Activated naive CD4-positive, alpha-beta T cell treated with anti-CD3 and anti-CD28 coated beads, Interleukin-2, amount 10 ng/mL, durations not matched to agents 7 days and 5 days (primary cell): ENCODE results near the gene BTBD6.

ENCODE experiments used
- CTCF ChIA-PET: fragments of 350-600 bp; sonication (Branson Sonifier 250); formaldehyde crosslinking; loops from one replicate; lab custom pipeline; 2021; ENCODE audit warnings: antibody characterized with exemption; lab: Charles Lee
- DNase-seq: peaks from one replicate; pipeline ENCODE4 v3.0.0-alpha.2; 2020
- H3K27ac Mint-ChIP-seq: one replicate; pipeline ENCODE4 v1.8.0; 2021; ENCODE audit warnings: mild to moderate bottlenecking, moderate library complexity, mixed read lengths
- H3K27me3 Mint-ChIP-seq: one replicate; pipeline ENCODE4 v1.8.0; 2021; ENCODE audit warnings: mild to moderate bottlenecking, mixed read lengths
- H3K36me3 Mint-ChIP-seq: one replicate; pipeline ENCODE4 v1.8.0; 2021; ENCODE audit warnings: mixed read lengths
- H3K4me1 Mint-ChIP-seq: one replicate; pipeline ENCODE4 v1.8.0; 2021; ENCODE audit warnings: mixed read lengths
- H3K4me3 Mint-ChIP-seq: one replicate; pipeline ENCODE4 v1.8.0; 2021; ENCODE audit warnings: mild to moderate bottlenecking, moderate library complexity, mixed read lengths
- H3K9me3 Mint-ChIP-seq: one replicate; pipeline ENCODE4 v1.8.0; 2021; ENCODE audit warnings: mixed read lengths

The BTBD6 gene

GRCh38 chr14:105206873-105207272 lies 41.5 kb upstream of the BTBD6 start:
- Mint-ChIP-seq H3K4me1 (peaks cover 16% of the 10 kb centered on the region), H3K27me3 (peaks cover 15% of the 10 kb centered on the region), H3K4me3 (no peak overlapping the region), H3K9me3 (no peaks in the 10 kb centered on the region), H3K36me3 (no peaks in the 10 kb centered on the region), H3K27ac (no peak overlapping the region)
- no peak for DNase-seq
- CTCF ChIA-PET, result interaction anchor here (0.7 to 1.3 kb wide), 2 partner anchors 127 to 145 kb away, joined by 3 to 4 read pairs; no protein-coding TSS in a partner anchor

GRCh38 chr14:105207460-105207901 lies 40.9 kb upstream of the BTBD6 start:
- Mint-ChIP-seq H3K27me3 (peaks cover 14% of the 10 kb centered on the region), H3K27ac (no peak overlapping the region), H3K4me1 (peaks cover 10% of the 10 kb centered on the region), H3K4me3 (no peak overlapping the region), H3K9me3 (no peaks in the 10 kb centered on the region), H3K36me3 (peaks cover 2% of the 10 kb centered on the region)
- CTCF ChIA-PET, result interaction anchor here (0.7 to 1.3 kb wide), 2 partner anchors 127 to 145 kb away, joined by 3 to 4 read pairs; no protein-coding TSS in a partner anchor
- no peak for DNase-seq

DNA sequence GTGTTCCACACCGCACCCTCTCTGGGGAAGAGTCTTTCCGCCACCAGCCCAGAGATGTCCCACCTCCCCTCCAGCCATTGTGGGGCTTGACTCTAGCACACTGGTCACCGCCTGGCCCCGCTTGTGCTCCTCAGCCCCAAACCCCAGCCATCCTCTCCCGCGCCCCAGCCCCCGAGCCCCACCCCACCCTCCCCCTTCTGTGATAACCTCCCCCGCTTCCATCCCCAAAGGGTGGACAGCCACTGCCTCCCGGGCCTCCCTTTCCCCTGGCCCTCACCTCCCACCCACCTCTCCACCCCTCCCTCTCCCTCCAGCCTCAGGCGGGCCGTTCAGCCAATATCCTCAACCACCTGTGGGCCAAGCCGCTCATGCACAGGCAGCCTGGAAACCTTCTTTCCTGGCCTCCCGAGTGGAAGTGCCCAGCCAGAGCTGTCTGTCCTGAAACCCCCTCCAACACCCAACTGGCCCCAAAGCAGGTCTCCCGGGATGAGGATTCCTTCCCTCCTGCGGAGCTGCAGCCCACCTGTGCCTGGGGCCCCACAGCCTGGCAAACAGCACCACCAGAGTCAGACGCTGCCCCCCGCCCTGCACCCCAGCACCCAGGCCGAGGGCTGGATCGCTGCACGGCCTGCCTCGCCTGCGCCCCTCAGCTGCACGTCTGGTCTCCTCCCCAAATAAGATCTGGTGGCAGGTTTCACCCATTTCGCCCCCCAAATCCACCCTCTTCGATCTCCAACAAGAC lies 40.2 kb upstream of the BTBD6 start:
- peaks cover 4% of the 10 kb centered on the region for H3K4me1 Mint-ChIP-seq
- H3K36me3 Mint-ChIP-seq, result peaks cover 2% of the 10 kb centered on the region
- CTCF ChIA-PET, result no interaction called here
- H3K9me3 Mint-ChIP-seq, result no peaks in the 10 kb centered on the region
- DNase-seq, result no peak
- H3K27ac Mint-ChIP-seq, result no peak overlapping the region
- peaks cover 12% of the 10 kb centered on the region for H3K27me3 Mint-ChIP-seq
- H3K4me3 Mint-ChIP-seq, result no peak overlapping the region

- DNase-seq, result no peak
- CTCF ChIA-PET, result no interaction called here
- Mint-ChIP-seq H3K9me3 (no peaks in the 10 kb centered on the region), H3K36me3 (peaks cover 2% of the 10 kb centered on the region), H3K4me1 (peaks cover 4% of the 10 kb centered on the region), H3K27ac (no peak overlapping the region), H3K4me3 (no peak overlapping the region), H3K27me3 (peaks cover 8% of the 10 kb centered on the region)
Measured at GRCh38 chr14:105208738-105209075, 39.6 kb upstream of the BTBD6 start.

DNA sequence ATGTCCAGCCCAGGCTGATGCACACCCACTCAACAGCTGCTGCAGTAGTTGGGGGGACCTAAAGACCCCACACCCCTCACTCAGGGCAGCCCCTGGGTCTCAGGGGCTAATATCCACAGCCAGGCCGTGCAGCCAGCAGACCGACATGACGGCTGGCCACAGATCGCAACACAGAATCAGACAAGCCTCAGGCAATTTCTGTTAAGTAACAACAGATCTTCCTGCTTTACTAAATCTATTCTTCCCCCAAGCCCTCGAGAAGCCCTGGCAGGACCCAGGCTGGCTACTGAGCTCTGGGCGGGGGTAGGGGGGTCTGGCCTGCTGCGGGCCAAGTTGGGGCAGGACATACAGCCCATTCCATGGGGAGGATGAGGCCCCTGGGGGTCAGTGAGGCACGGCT lies 39.2 kb upstream of the BTBD6 start:
- no peaks in the 10 kb centered on the region for H3K9me3 Mint-ChIP-seq
- H3K27ac Mint-ChIP-seq, result no peak overlapping the region
- no peak overlapping the region for H3K4me3 Mint-ChIP-seq
- no peak for DNase-seq
- CTCF ChIA-PET, result interaction anchor here (1.1 kb wide), 1 partner anchor 143 kb away, joined by 3 read pairs; no protein-coding TSS in a partner anchor
- peaks cover 4% of the 10 kb centered on the region for H3K4me1 Mint-ChIP-seq
- peaks cover 2% of the 10 kb centered on the region for H3K36me3 Mint-ChIP-seq
- peaks cover 4% of the 10 kb centered on the region for H3K27me3 Mint-ChIP-seq

DNA sequence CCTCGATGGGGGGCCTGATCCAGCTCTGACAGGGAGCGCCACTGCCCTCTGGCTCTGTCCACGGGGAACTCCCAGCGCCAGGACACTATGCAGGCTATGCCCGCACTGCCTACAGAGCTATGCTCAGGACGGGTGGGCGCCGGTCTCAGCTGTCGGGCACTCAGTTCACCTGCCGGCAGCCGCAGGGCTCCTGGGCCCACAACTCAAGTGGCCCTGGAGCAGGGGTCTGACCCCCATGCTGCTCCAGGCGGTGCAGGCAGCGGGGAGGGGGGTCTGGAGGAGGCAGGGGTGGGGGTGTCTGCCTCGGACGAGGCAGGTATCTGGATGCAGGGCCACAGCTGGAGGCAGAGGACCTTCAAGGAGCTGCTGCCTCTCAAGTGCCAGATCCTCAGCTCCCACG lies 38.7 kb upstream of the BTBD6 start:
- H3K27ac Mint-ChIP-seq, result no peak overlapping the region
- H3K27me3 Mint-ChIP-seq, result peaks cover 4% of the 10 kb centered on the region
- H3K9me3 Mint-ChIP-seq, result no peaks in the 10 kb centered on the region
- CTCF ChIA-PET, result interaction anchor here (1.1 kb wide), 1 partner anchor 143 kb away, joined by 3 read pairs; no protein-coding TSS in a partner anchor
- DNase-seq, result no peak
- peaks cover 2% of the 10 kb centered on the region for H3K36me3 Mint-ChIP-seq
- H3K4me3 Mint-ChIP-seq, result no peak overlapping the region
- H3K4me1 Mint-ChIP-seq, result no peaks in the 10 kb centered on the region

- H3K27ac Mint-ChIP-seq, result no peak overlapping the region
- no peak for DNase-seq
- peaks cover 6% of the 10 kb centered on the region for H3K9me3 Mint-ChIP-seq
- CTCF ChIA-PET, result interaction anchor here (1.1 kb wide), 1 partner anchor 142 kb away, joined by 3 read pairs; no protein-coding TSS in a partner anchor
- H3K4me1 Mint-ChIP-seq, result no peaks in the 10 kb centered on the region
- peaks cover 10% of the 10 kb centered on the region for H3K36me3 Mint-ChIP-seq
- peaks cover 4% of the 10 kb centered on the region for H3K27me3 Mint-ChIP-seq
- H3K4me3 Mint-ChIP-seq, result no peak overlapping the region
Measured at GRCh38 chr14:105210266-105211025, 37.9 kb upstream of the BTBD6 start.

DNA sequence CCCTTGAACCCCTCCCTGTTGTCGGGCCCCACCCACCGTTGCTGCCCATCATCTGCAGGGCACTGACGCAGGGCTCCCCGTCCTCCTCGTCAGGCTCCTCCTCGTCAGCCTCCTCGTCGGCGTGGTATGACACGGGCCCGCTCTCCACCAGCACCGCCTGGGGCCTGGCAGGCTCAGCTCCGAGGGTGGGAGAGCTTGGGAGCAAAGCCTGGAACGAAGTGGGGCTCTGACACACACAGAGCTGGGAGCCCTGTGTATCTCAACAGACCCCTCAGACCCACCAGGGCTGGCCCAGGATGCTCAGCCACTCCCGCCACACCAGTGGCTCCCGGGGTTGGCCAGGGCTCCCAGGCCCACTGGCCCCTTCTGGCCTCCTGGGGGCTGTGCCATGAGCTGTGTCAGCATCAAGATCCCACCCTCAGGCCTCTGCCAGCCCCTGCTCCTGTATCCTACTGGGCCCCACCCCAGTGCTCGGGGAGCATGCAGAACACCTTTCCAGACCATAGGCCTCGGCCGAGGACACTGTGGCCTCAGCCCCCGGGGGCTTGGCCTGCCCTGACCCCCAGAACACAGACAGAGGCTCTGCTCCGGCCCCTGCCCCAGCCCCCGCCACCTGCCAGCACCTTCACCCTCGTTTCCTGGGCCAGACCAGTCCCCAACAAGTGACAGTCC lies 37.1 kb upstream of the BTBD6 start:
- Mint-ChIP-seq H3K4me1 (no peaks in the 10 kb centered on the region), H3K27ac (no peak overlapping the region), H3K36me3 (peaks cover 16% of the 10 kb centered on the region), H3K9me3 (peaks cover 12% of the 10 kb centered on the region), H3K27me3 (no peaks in the 10 kb centered on the region), H3K4me3 (no peak overlapping the region)
- CTCF ChIA-PET, result no interaction called here
- no peak for DNase-seq

- H3K27ac Mint-ChIP-seq, result peak overlapping the region; percentile 58
- DNase-seq, result no peak
- peaks cover 12% of the 10 kb centered on the region for H3K9me3 Mint-ChIP-seq
- no peak overlapping the region for H3K4me3 Mint-ChIP-seq
- peaks cover 19% of the 10 kb centered on the region for H3K36me3 Mint-ChIP-seq
- no peaks in the 10 kb centered on the region for H3K4me1 Mint-ChIP-seq
- CTCF ChIA-PET, result no interaction called here
- no peaks in the 10 kb centered on the region for H3K27me3 Mint-ChIP-seq
Measured at GRCh38 chr14:105211758-105212089, 36.6 kb upstream of the BTBD6 start.

GRCh38 chr14:105212541-105213300 lies 35.6 kb upstream of the BTBD6 start:
- peaks cover 22% of the 10 kb centered on the region for H3K36me3 Mint-ChIP-seq
- no peak overlapping the region for H3K4me3 Mint-ChIP-seq
- H3K9me3 Mint-ChIP-seq, result peaks cover 12% of the 10 kb centered on the region
- CTCF ChIA-PET, result interaction anchor here (1.0 kb wide), 1 partner anchor 12 kb away, joined by 3 read pairs; no protein-coding TSS in a partner anchor
- H3K27ac Mint-ChIP-seq, result no peak overlapping the region
- H3K4me1 Mint-ChIP-seq, result no peaks in the 10 kb centered on the region
- DNase-seq, result no peak
- no peaks in the 10 kb centered on the region for H3K27me3 Mint-ChIP-seq

- Mint-ChIP-seq H3K9me3 (peaks cover 12% of the 10 kb centered on the region), H3K4me3 (no peak overlapping the region), H3K36me3 (peaks cover 25% of the 10 kb centered on the region), H3K4me1 (no peaks in the 10 kb centered on the region), H3K27me3 (no peaks in the 10 kb centered on the region), H3K27ac (no peak overlapping the region)
- CTCF ChIA-PET, result interaction anchor here (1.0 kb wide), 1 partner anchor 13 kb away, joined by 3 read pairs; no protein-coding TSS in a partner anchor
- DNase-seq, result no peak
Measured at GRCh38 chr14:105213361-105213760, 35.0 kb upstream of the BTBD6 start.

DNA sequence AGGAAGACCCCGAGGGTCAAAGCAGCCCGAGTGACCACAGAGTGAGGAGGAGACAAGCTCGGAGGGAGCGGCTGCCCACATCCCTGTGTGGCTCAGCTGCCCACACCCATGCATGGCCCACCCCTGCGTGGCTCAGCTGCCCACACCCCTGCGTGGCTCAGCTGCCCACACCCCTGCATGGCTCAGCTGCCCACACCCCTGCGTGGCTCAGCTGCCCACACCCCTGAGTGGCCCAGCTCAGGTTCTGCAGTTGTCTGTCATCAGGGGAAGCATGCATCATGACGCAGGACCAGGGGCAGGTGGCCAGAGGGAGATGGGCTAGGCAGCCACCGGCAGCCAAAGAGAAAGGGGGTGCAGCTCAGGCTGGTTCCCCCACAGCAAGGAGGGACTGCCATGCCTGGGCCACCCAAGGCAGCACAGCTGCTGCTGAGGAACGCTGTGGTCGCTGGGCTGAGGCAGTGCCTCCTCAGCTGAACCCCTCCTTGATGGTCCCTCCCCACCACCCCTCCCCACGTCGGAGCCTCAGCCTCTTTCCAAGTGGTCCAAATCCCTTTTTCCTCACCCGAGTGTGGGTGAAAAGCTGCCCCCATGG lies 33.9 kb upstream of the BTBD6 start:
- Mint-ChIP-seq H3K27ac (no peak overlapping the region), H3K4me1 (no peaks in the 10 kb centered on the region), H3K27me3 (no peaks in the 10 kb centered on the region), H3K4me3 (no peak overlapping the region), H3K36me3 (peaks cover 27% of the 10 kb centered on the region), H3K9me3 (peaks cover 12% of the 10 kb centered on the region)
- DNase-seq, result no peak
- CTCF ChIA-PET, result no interaction called here

GRCh38 chr14:105215602-105216001 lies 32.7 kb upstream of the BTBD6 start:
- Mint-ChIP-seq H3K36me3 (peaks cover 29% of the 10 kb centered on the region), H3K9me3 (peaks cover 12% of the 10 kb centered on the region), H3K4me3 (no peak overlapping the region), H3K27me3 (no peaks in the 10 kb centered on the region), H3K27ac (peak overlapping the region; percentile 39), H3K4me1 (no peaks in the 10 kb centered on the region)
- CTCF ChIA-PET, result no interaction called here
- DNase-seq, result no peak
